Nephron progenitor cell (in vitro differentiated cells): Measurements from ENCODE around the gene GFPT1.

Source experiments
- DNase-seq: peaks from one replicate; pipeline ENCODE4 v3.0.0; 2021
- H3K27ac Mint-ChIP-seq: 2 replicates; pipeline ENCODE4 v1.8.0; 2021; ENCODE audit warnings: mild to moderate bottlenecking, moderate library complexity, mixed read lengths
- H3K27me3 Mint-ChIP-seq: 2 replicates; pipeline ENCODE4 v1.8.0; 2021; ENCODE audit warnings: mild to moderate bottlenecking, low read depth, mixed read lengths; ENCODE audit not compliant: poor library complexity
- H3K36me3 Mint-ChIP-seq: 2 replicates; pipeline ENCODE4 v1.8.0; 2021; ENCODE audit warnings: low read depth, mixed read lengths
- H3K4me1 Mint-ChIP-seq: 2 replicates; pipeline ENCODE4 v1.8.0; 2021; ENCODE audit warnings: mixed read lengths
- H3K4me3 Mint-ChIP-seq: 2 replicates; pipeline ENCODE4 v1.8.0; 2021; ENCODE audit warnings: mild to moderate bottlenecking, moderate library complexity, mixed read lengths
- H3K9me3 Mint-ChIP-seq: 2 replicates; pipeline ENCODE4 v1.8.0; 2021; ENCODE audit warnings: mild to moderate bottlenecking, moderate library complexity, mixed read lengths
- TF ChIP-seq, protein P1 (sequence below): fragments of 200-600 bp; sonication (generic); IDR thresholded peaks from 2 replicates; pipeline ENCODE4 v1.5.0; 2021; ENCODE audit warnings: antibody characterized with exemption

GFPT1 gene

DNA sequence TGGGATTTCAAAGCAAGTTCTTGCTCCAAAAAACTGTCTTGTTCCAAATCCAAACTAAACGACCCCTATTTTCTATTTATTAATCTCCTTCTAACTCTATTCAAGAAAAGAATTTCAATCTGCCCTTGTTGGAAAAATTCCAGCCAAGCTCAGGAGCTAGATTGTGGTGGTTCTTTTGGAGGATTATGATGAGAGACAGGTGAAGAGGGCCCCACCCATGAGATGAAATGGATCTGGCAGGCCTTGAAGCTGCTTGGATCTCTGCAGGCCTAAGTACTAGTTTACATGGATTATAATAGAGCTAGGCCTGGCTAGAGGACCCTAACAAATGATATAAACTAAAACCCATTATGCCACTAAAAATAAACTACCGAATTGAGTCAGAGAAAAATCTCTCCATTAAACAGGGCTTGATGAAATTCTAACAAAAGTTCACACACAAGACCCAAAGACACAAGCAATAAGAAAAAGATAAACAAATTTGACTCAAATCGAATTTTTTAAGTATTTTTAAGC is 101.6 kb downstream of the GFPT1 start:
- Mint-ChIP-seq H3K27ac (no peak overlapping the region), H3K36me3 (no peaks in the 10 kb centered on the region), H3K9me3 (no peaks in the 10 kb centered on the region), H3K4me3 (no peak overlapping the region), H3K27me3 (peaks cover 3% of the 10 kb centered on the region), H3K4me1 (no peaks in the 10 kb centered on the region)
- DNase-seq: no peak
- TF ChIP-seq, protein P1, sequence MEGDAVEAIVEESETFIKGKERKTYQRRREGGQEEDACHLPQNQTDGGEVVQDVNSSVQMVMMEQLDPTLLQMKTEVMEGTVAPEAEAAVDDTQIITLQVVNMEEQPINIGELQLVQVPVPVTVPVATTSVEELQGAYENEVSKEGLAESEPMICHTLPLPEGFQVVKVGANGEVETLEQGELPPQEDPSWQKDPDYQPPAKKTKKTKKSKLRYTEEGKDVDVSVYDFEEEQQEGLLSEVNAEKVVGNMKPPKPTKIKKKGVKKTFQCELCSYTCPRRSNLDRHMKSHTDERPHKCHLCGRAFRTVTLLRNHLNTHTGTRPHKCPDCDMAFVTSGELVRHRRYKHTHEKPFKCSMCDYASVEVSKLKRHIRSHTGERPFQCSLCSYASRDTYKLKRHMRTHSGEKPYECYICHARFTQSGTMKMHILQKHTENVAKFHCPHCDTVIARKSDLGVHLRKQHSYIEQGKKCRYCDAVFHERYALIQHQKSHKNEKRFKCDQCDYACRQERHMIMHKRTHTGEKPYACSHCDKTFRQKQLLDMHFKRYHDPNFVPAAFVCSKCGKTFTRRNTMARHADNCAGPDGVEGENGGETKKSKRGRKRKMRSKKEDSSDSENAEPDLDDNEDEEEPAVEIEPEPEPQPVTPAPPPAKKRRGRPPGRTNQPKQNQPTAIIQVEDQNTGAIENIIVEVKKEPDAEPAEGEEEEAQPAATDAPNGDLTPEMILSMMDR: no peak

- Mint-ChIP-seq H3K27me3 (peaks cover 3% of the 10 kb centered on the region), H3K36me3 (no peaks in the 10 kb centered on the region), H3K9me3 (peaks cover 4% of the 10 kb centered on the region), H3K27ac (no peak overlapping the region), H3K4me1 (no peaks in the 10 kb centered on the region), H3K4me3 (no peak overlapping the region)
- TF ChIP-seq, protein P1: no peak
- no peak for DNase-seq
Measured at GRCh38 chr2:69280796-69281412, 106.1 kb downstream of the GFPT1 start.

- Mint-ChIP-seq H3K4me1 (no peaks in the 10 kb centered on the region), H3K27me3 (peaks cover 3% of the 10 kb centered on the region), H3K27ac (no peak overlapping the region), H3K9me3 (peaks cover 4% of the 10 kb centered on the region), H3K36me3 (no peaks in the 10 kb centered on the region), H3K4me3 (no peak overlapping the region)
- no peak for DNase-seq
- TF ChIP-seq, protein P1: no peak
Measured at GRCh38 chr2:69279931-69280681, 106.9 kb downstream of the GFPT1 start.

GRCh38 chr2:69279211-69279610 is 107.8 kb downstream of the GFPT1 start:
- Mint-ChIP-seq H3K36me3 (no peaks in the 10 kb centered on the region), H3K27me3 (peaks cover 3% of the 10 kb centered on the region), H3K9me3 (peaks cover 4% of the 10 kb centered on the region), H3K4me3 (no peak overlapping the region), H3K4me1 (no peaks in the 10 kb centered on the region), H3K27ac (no peak overlapping the region)
- no peak for DNase-seq
- TF ChIP-seq, protein P1: no peak

DNA sequence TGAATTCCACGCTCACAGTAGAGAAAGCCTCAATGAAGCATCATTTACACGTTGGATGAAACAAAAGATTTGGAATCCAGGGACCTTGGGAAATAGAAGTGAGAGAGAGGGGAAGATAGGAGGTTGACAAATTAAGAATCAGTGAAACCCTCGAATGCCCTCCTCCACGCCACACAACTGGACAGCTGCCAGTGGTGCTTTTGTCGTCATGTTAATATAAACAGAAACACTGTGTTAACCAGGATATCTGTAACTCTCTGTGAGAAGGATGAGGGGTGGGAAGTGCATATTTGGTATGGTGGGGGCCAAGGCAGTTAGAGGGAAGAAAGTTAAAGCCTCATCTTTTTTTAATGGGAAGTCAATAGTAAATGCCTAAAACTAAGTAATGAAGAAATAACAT is 108.7 kb downstream of the GFPT1 start:
- Mint-ChIP-seq H3K4me1 (no peaks in the 10 kb centered on the region), H3K36me3 (no peaks in the 10 kb centered on the region), H3K4me3 (no peak overlapping the region), H3K9me3 (peaks cover 4% of the 10 kb centered on the region), H3K27ac (no peak overlapping the region), H3K27me3 (peaks cover 3% of the 10 kb centered on the region)
- TF ChIP-seq, protein P1: no peak
- DNase-seq: no peak
